ENCODE data around the gene FDCSP. TPM values are rescaled to one million over a fixed set of nuclear protein-coding genes. Genes with fewer than 3 reads are reported as not detected.

FDCSP gene
- total and polyA plus RNA-seq, 2 experiments from 2014 or later: not detected

GRCh38 chr4:70187216-70187615 is 38.7 kb upstream of the FDCSP start:
- H3K4me2 ChIP-seq (ENCODE audit: unreplicated experiment): no peak overlapping the region
- no peaks in the 10 kb centered on the region for H3K79me2 ChIP-seq (ENCODE audit: insufficient read depth)
- H3F3A ChIP-seq (ENCODE audit: insufficient read depth): no peaks in the 10 kb centered on the region
- TF ChIP-seq EZH2 (IDR thresholded peaks at IDR 0.05; ENCODE audit: insufficient read depth, poor library complexity, severe bottlenecking): no peak
- no peak for TF ChIP-seq EZH2phosphoT487 (IDR thresholded peaks at IDR 0.05; ENCODE audit: insufficient read depth, low read depth)
- WGBS, 2 experiments (ENCODE audit: low coverage in 1 of 2, low lambda C conversion rate in 2 of 2, missing lambda C conversion rate in 2 of 2): 0 to 22% methylated on average over 1 of the region's 1 CpG
- no peaks in the 10 kb centered on the region for H3K9me3 ChIP-seq (ENCODE audit: low read depth)
- H3K27me3 ChIP-seq (replicated peaks; ENCODE audit: insufficient read depth): no peaks in the 10 kb centered on the region
- no peaks in the 10 kb centered on the region for H3K36me3 ChIP-seq (ENCODE audit: low read depth)
- no peak overlapping the region for H3K4me3 ChIP-seq
- no peaks in the 10 kb centered on the region for H4K20me1 ChIP-seq (ENCODE audit: insufficient read depth)
- no peak overlapping the region for H3K9ac ChIP-seq
- DNase-seq: no peak
- H3K4me1 ChIP-seq (ENCODE audit: insufficient read depth): no peaks in the 10 kb centered on the region
- H3K9me2 ChIP-seq (ENCODE audit: insufficient read depth): no peaks in the 10 kb centered on the region
- in situ Hi-C loops (cut with MboI): loop anchor here (25.0 kb wide), 1 partner anchor 500 kb away; no protein-coding TSS in a partner anchor
- H2AFZ ChIP-seq: no peak overlapping the region
- H3K27ac ChIP-seq: no peak overlapping the region

- no peaks in the 10 kb centered on the region for H3F3A ChIP-seq (ENCODE audit: insufficient read depth)
- DNase-seq: no peak
- H3K27ac ChIP-seq: no peak overlapping the region
- no peaks in the 10 kb centered on the region for H4K20me1 ChIP-seq (ENCODE audit: insufficient read depth)
- no peak overlapping the region for H3K4me2 ChIP-seq (ENCODE audit: unreplicated experiment)
- H3K36me3 ChIP-seq (ENCODE audit: low read depth): no peaks in the 10 kb centered on the region
- H3K27me3 ChIP-seq (replicated peaks; ENCODE audit: insufficient read depth): no peaks in the 10 kb centered on the region
- H3K4me1 ChIP-seq (ENCODE audit: insufficient read depth): no peaks in the 10 kb centered on the region
- no peaks in the 10 kb centered on the region for H3K9me2 ChIP-seq (ENCODE audit: insufficient read depth)
- H3K4me3 ChIP-seq: no peak overlapping the region
- no peak for TF ChIP-seq EZH2phosphoT487 (IDR thresholded peaks at IDR 0.05; ENCODE audit: insufficient read depth, low read depth)
- no peak for TF ChIP-seq EZH2 (IDR thresholded peaks at IDR 0.05; ENCODE audit: insufficient read depth, poor library complexity, severe bottlenecking)
- H3K9me3 ChIP-seq (ENCODE audit: low read depth): no peaks in the 10 kb centered on the region
- H2AFZ ChIP-seq: no peak overlapping the region
- in situ Hi-C loops (cut with MboI): loop anchor here (25.0 kb wide), 1 partner anchor 503 kb away; no protein-coding TSS in a partner anchor
- no peaks in the 10 kb centered on the region for H3K79me2 ChIP-seq (ENCODE audit: insufficient read depth)
- 13 to 29% methylated on average over 1 of the region's 1 CpG for WGBS, 2 experiments (ENCODE audit: low coverage in 1 of 2, low lambda C conversion rate in 2 of 2, missing lambda C conversion rate in 2 of 2)
- no peak overlapping the region for H3K9ac ChIP-seq
Observed at GRCh38 chr4:70190579-70190978, 35.3 kb upstream of the FDCSP start.

- no peak for DNase-seq
- Histone ChIP-seq H3K9me2 (ENCODE audit: insufficient read depth) (no peaks in the 10 kb centered on the region), H2AFZ (no peak overlapping the region), H3K79me2 (ENCODE audit: insufficient read depth) (no peaks in the 10 kb centered on the region), H3K4me1 (ENCODE audit: insufficient read depth) (no peaks in the 10 kb centered on the region), H3K27ac (no peak overlapping the region), H3K4me3 (no peak overlapping the region), H3K9me3 (ENCODE audit: low read depth) (no peaks in the 10 kb centered on the region), H3F3A (ENCODE audit: insufficient read depth) (no peaks in the 10 kb centered on the region), H3K9ac (no peak overlapping the region), H3K27me3 (replicated peaks; ENCODE audit: insufficient read depth) (no peaks in the 10 kb centered on the region), H3K36me3 (ENCODE audit: low read depth) (no peaks in the 10 kb centered on the region), H4K20me1 (ENCODE audit: insufficient read depth) (no peaks in the 10 kb centered on the region), H3K4me2 (ENCODE audit: unreplicated experiment) (no peak overlapping the region)
- TF ChIP-seq EZH2 (IDR thresholded peaks at IDR 0.05; ENCODE audit: insufficient read depth, poor library complexity, severe bottlenecking) (no peak), EZH2phosphoT487 (IDR thresholded peaks at IDR 0.05; ENCODE audit: insufficient read depth, low read depth) (no peak)
- WGBS, 2 experiments (ENCODE audit: low coverage in 1 of 2, low lambda C conversion rate in 2 of 2, missing lambda C conversion rate in 2 of 2): 6 to 9% methylated on average over 1 of the region's 1 CpG
- in situ Hi-C loops (cut with MboI): loop anchor here (25.0 kb wide), 1 partner anchor 504 kb away; no protein-coding TSS in a partner anchor
Observed at GRCh38 chr4:70191647-70192046, 34.3 kb upstream of the FDCSP start.

DNA sequence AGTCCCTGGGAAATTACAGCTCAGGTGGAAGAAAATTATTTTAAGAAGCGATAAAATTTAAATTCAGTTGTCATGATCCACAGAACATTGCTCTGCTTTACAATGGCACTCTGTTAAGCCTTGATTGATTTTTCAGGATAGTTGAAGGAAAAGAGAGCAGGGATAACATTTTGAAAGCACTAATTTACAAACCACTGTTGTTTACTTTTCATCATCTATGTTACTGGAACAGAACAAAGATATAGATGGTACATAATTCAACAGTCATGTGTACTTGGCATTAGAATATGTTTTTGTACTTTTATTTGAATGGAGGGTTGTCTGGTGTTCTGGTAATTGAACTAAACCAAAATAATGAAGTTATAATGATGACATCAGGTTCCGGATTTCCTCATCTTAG is 33.0 kb upstream of the FDCSP start:
- in situ Hi-C loops (cut with MboI): loop anchor here (25.0 kb wide), 1 partner anchor 506 kb away; no protein-coding TSS in a partner anchor
- no peaks in the 10 kb centered on the region for H3K36me3 ChIP-seq (ENCODE audit: low read depth)
- no peak overlapping the region for H3K4me3 ChIP-seq
- H3K4me1 ChIP-seq (ENCODE audit: insufficient read depth): no peaks in the 10 kb centered on the region
- H3K27ac ChIP-seq: no peak overlapping the region
- H4K20me1 ChIP-seq (ENCODE audit: insufficient read depth): no peaks in the 10 kb centered on the region
- H3F3A ChIP-seq (ENCODE audit: insufficient read depth): no peaks in the 10 kb centered on the region
- no peak for TF ChIP-seq EZH2phosphoT487 (IDR thresholded peaks at IDR 0.05; ENCODE audit: insufficient read depth, low read depth)
- TF ChIP-seq EZH2 (IDR thresholded peaks at IDR 0.05; ENCODE audit: insufficient read depth, poor library complexity, severe bottlenecking): no peak
- no peaks in the 10 kb centered on the region for H3K9me2 ChIP-seq (ENCODE audit: insufficient read depth)
- H2AFZ ChIP-seq: no peak overlapping the region
- no peaks in the 10 kb centered on the region for H3K79me2 ChIP-seq (ENCODE audit: insufficient read depth)
- no peaks in the 10 kb centered on the region for H3K9me3 ChIP-seq (ENCODE audit: low read depth)
- no peak overlapping the region for H3K4me2 ChIP-seq (ENCODE audit: unreplicated experiment)
- H3K9ac ChIP-seq: no peak overlapping the region
- WGBS, 2 experiments (ENCODE audit: low coverage in 1 of 2, low lambda C conversion rate in 2 of 2, missing lambda C conversion rate in 2 of 2): 39 to 50% methylated on average over 2 of the region's 2 CpGs
- no peaks in the 10 kb centered on the region for H3K27me3 ChIP-seq (replicated peaks; ENCODE audit: insufficient read depth)
- DNase-seq: no peak

DNA sequence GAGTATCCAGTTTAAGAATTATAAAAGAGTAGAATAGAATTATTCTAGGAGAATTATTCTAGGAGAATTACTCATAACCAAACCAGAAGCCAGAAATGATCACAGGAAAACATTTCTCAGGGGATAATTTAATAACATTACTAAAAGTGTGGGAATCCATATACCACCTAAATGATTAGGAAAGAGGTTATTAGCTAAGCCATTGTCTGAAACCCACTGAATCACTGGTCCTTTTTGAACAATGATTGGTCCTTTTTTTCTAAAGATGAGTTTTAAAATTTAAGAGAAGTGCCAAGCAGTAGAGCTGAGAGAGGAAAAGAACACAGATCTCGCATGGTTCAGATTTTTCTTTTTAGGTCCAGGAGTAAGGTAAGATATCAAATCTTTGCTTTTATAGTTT is 30.5 kb upstream of the FDCSP start, which contains the start of gene ODAM:
Gene ODAM, plus strand, starts transcription at position 301 of the 400 bp plus-strand sequence. CDS start 819 bp downstream, outside the sequence.
- H3K9me2 ChIP-seq (ENCODE audit: insufficient read depth): no peaks in the 10 kb centered on the region
- H3F3A ChIP-seq (ENCODE audit: insufficient read depth): no peaks in the 10 kb centered on the region
- no peaks in the 10 kb centered on the region for H3K79me2 ChIP-seq (ENCODE audit: insufficient read depth)
- H3K4me3 ChIP-seq: no peak within 1 kb of the TSS
- no peaks in the 10 kb centered on the region for H3K36me3 ChIP-seq (ENCODE audit: low read depth)
- H3K4me2 ChIP-seq (ENCODE audit: unreplicated experiment): no peak within 1 kb of the TSS
- in situ Hi-C loops (cut with MboI): loop anchor here (25.0 kb wide), 1 partner anchor 508 kb away; no protein-coding TSS in a partner anchor
- TF ChIP-seq EZH2phosphoT487 (IDR thresholded peaks at IDR 0.05; ENCODE audit: insufficient read depth, low read depth): no peak
- TF ChIP-seq EZH2 (IDR thresholded peaks at IDR 0.05; ENCODE audit: insufficient read depth, poor library complexity, severe bottlenecking): no peak
- no peak within 1 kb of the TSS for H3K9ac ChIP-seq
- H3K27me3 ChIP-seq (replicated peaks; ENCODE audit: insufficient read depth): no peaks in the 10 kb centered on the region
- H3K27ac ChIP-seq: no peak within 1 kb of the TSS
- WGBS, 2 experiments (ENCODE audit: low coverage in 1 of 2, low lambda C conversion rate in 2 of 2, missing lambda C conversion rate in 2 of 2): 34 to 35% methylated on average over 1 of the region's 1 CpG
- H3K9me3 ChIP-seq (ENCODE audit: low read depth): no peaks in the 10 kb centered on the region
- H3K4me1 ChIP-seq (ENCODE audit: insufficient read depth): no peaks in the 10 kb centered on the region
- DNase-seq: no peak
- no peak within 1 kb of the TSS for H2AFZ ChIP-seq
- no peaks in the 10 kb centered on the region for H4K20me1 ChIP-seq (ENCODE audit: insufficient read depth)
